Measurements from ENCODE around the gene PRIM1. TPM values are rescaled to one million over a fixed set of nuclear protein-coding genes. Genes with fewer than 3 reads are reported as not detected.

PRIM1 gene
- total and polyA plus RNA-seq, 2 of the 13 experiments (the other 11 are each of a cell fraction or from before 2014, with no cell fraction given), result 30.0 to 47.3 TPM

GRCh38 chr12:56751712-56752598, at the start of gene PRIM1 (continued):
- TF ChIP-seq ARNT2 (CRISPR knock-in tag; IDR thresholded peaks at IDR 0.05; ENCODE audit: low read depth) (no peak), RAD51 (IDR thresholded peaks at IDR 0.05; ENCODE audit: borderline replicate concordance) (no peak), PBX2 (CRISPR knock-in tag; IDR thresholded peaks at IDR 0.05) (no peak), FOXA3 (CRISPR knock-in tag; IDR thresholded peaks at IDR 0.05) (0 out of 2 replicates have a peak, but pooled peaks have one; percentile 12), ZFP41 (CRISPR knock-in tag; IDR thresholded peaks at IDR 0.05; ENCODE audit: borderline replicate concordance) (no peak), ZUFSP (CRISPR knock-in tag; IDR thresholded peaks at IDR 0.05; ENCODE audit: borderline replicate concordance) (no peak), ZNF264 (CRISPR knock-in tag; IDR thresholded peaks at IDR 0.05) (no peak), ZSCAN25 (CRISPR knock-in tag; IDR thresholded peaks at IDR 0.05) (peak; percentile 45; the same call in 1 of the 2 replicates), SP140L (CRISPR knock-in tag; IDR thresholded peaks at IDR 0.05; ENCODE audit: borderline replicate concordance) (no peak), ZNF572 (CRISPR knock-in tag; IDR thresholded peaks at IDR 0.05) (no peak), GABPA (IDR thresholded peaks at IDR 0.05; ENCODE audit: low read depth, low read length) (no peak), GABPA (CRISPR knock-in tag; IDR thresholded peaks at IDR 0.05; ENCODE audit: low read depth) (peak; percentile 54; the same call in 1 of the 2 replicates), IRX3 (CRISPR knock-in tag; IDR thresholded peaks at IDR 0.05; ENCODE audit: borderline replicate concordance, low read depth) (no peak), ARID2 (CRISPR knock-in tag; IDR thresholded peaks at IDR 0.05; ENCODE audit: borderline replicate concordance) (no peak), ATF1 (CRISPR knock-in tag; IDR thresholded peaks at IDR 0.05) (no peak), ZNF331 (CRISPR knock-in tag; IDR thresholded peaks at IDR 0.05) (peak; percentile 60; the same call in 1 of the 2 replicates), ZFP90 (CRISPR knock-in tag; IDR thresholded peaks at IDR 0.05; ENCODE audit: borderline replicate concordance) (no peak), HNRNPL (IDR thresholded peaks at IDR 0.05; ENCODE audit: low read depth, low read length) (0 out of 2 replicates have a peak, but pooled peaks have one; percentile 13), RBM22 (optimal IDR thresholded peaks at IDR 0.05; ENCODE audit: low read length) (no peak), ZBTB42 (CRISPR knock-in tag; IDR thresholded peaks at IDR 0.05) (no peak), HES4 (CRISPR knock-in tag; IDR thresholded peaks at IDR 0.05; ENCODE audit: borderline replicate concordance) (peak; percentile 84; the same call in 1 of the 2 replicates), SMYD3 (CRISPR knock-in tag; IDR thresholded peaks at IDR 0.05) (no peak), CEBPB (IDR thresholded peaks at IDR 0.05; ENCODE audit: borderline replicate concordance, low read depth, low read length) (no peak), ZNF275 (CRISPR knock-in tag; IDR thresholded peaks at IDR 0.05; ENCODE audit: borderline replicate concordance) (no peak), ZNF44 (CRISPR knock-in tag; IDR thresholded peaks at IDR 0.05) (peak; percentile 21; the same call in 1 of the 2 replicates), SNRNP70 (IDR thresholded peaks at IDR 0.05; ENCODE audit: low read depth, low read length) (no peak), NCOA1 (CRISPR knock-in tag; IDR thresholded peaks at IDR 0.05) (no peak), NCOA2 (CRISPR knock-in tag; IDR thresholded peaks at IDR 0.05) (no peak), ZNF746 (CRISPR knock-in tag; IDR thresholded peaks at IDR 0.05) (no peak)
